ENCODE results near the gene ITPKC. TPM values are rescaled to one million over a fixed set of nuclear protein-coding genes. Genes with fewer than 3 reads are reported as not detected.
"Not testable (repeated sequence)": the region's sequence is repeated elsewhere in the genome, so short reads cannot be mapped to it uniquely, and the experiment has no call there.

Gene ITPKC
- total RNA-seq, 2 experiments from 2014 or later: 5.2 to 5.7 TPM

DNA sequence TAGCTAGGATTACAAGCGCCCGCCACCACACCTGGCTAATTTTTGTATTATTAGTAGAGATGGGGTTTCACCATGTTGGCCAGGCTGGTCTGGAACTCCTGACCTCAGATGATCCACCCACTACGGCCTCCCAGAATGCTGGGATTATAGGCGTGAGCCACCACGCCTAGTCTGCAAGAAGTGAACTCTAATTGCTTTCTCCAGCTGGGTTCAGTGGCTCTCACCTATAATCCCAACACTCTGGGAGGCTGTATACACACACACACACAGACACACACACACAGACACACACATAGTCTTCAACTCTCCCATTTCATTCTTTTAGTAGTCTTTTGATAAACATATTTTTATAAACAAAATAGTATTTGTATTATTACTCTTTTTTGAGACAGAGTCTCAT, 13.2 kb downstream of the ITPKC start:
- POLR2A ChIA-PET: interaction anchor here (0.6 kb wide), 1 partner anchor 543 kb away, joined by 3 read pairs; no protein-coding TSS in a partner anchor
- CTCF ChIA-PET: not testable (repeated sequence)

DNA sequence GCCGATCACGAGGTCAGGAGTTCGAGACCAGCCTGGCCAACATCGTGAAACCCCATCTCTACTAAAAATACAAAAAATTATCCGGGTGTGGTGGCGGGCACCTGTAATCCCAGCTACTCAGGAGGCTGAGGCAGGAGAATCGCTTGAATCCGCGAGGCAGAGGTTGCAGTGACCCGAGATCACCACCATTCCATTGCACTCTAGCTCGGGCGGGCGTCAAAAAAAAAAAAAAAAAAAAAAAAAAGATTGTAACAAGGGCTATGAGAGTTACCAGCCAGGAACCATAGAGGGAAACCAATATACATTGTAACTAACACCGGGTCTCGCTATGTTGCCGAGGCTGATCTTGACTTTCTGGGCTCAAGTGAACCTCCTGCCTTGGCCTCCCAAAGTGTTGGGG, 15.4 kb downstream of the ITPKC start:
- POLR2A ChIA-PET: not testable (repeated sequence)
- CTCF ChIA-PET: interaction anchor here (0.7 kb wide), 1 partner anchor 23 kb away, joined by 5 read pairs; no protein-coding TSS in a partner anchor

DNA sequence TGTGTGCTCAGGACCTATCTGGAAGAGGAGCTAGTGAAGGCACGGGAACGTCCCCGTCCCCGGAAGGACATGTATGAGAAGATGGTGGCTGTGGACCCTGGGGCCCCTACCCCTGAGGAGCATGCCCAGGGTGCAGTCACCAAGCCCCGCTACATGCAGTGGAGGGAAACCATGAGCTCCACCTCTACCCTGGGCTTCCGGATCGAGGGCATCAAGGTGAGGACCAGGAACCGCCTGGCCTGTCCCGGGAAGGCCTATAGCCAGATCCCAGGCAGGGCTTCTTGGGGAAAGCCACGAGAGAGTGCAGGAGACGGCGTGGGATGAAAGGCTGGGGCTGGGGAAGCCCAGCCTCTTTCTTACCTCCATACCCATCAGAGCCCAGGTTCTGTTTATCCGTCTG, 16.2 kb downstream of the ITPKC start:
- ChIA-PET POLR2A (no interaction called here), CTCF (interaction anchor here (1.1 kb wide), 1 partner anchor 74 kb away, joined by 3 read pairs; no protein-coding TSS in a partner anchor)

DNA sequence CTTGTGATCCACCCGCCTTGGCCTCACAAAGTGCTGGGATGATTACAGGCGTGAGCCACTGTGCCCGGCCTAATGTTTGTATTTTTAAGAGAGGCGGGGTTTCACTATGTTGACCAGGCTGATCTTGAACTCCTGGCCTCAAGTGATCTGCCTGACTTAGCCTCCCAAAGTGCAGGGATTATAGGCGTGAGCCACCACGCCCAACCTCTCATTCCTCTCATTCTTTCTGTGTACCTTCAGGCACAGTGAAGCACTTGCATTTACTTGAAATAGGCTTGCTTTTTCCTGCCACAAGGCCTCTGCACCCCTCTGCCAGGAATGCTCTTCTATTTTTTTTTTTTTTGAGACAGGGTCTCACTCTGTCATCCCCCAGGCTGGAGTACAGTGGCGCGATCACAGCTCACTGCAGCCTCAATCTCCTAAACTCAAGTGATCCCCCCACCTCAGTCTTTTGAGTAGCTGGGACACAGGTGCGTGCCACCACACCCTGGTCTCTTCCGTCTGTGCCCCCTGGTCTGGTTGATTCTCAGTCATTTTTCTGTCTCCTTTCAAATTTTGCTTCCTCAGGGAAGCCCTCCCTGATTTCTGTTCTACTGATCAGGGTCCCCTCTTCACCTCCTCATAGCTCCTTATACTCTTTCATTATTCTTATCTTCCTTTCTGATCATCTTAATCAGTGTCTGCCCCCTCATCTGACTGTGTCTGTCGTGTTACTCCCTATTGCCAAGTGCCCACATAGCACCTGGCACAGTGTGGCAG, 18.3 kb downstream of the ITPKC start:
- POLR2A ChIA-PET: no interaction called here

DNA sequence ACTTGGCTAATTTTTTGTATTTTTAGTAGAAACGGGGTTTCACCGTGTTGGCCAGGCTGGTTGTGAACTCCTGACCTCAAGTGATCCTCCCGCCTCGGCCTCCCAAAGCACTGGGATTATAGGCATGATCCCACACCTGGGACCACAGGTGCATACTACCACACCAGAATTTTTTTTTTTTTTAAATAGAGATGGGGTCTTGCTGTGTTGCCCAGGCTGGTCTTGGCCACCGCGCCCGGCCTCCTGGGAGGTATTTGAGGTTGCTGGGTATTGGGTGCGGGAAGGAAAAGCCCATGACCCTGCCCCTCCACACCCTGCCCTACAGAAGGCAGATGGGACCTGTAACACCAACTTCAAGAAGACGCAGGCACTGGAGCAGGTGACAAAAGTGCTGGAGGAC, 19.7 kb downstream of the ITPKC start:
- POLR2A ChIA-PET: interaction anchor here (0.6 kb wide), 1 partner anchor 41 kb away, joined by 19 read pairs; the partner anchor contains the start of gene RAB4B
- CTCF ChIA-PET: interaction anchor here (0.8 kb wide), 1 partner anchor 322 kb away, joined by 3 read pairs; no protein-coding TSS in a partner anchor

More for the DNA sequence above, 18.3 kb downstream of the ITPKC start:
- CTCF ChIA-PET: no interaction called here

DNA sequence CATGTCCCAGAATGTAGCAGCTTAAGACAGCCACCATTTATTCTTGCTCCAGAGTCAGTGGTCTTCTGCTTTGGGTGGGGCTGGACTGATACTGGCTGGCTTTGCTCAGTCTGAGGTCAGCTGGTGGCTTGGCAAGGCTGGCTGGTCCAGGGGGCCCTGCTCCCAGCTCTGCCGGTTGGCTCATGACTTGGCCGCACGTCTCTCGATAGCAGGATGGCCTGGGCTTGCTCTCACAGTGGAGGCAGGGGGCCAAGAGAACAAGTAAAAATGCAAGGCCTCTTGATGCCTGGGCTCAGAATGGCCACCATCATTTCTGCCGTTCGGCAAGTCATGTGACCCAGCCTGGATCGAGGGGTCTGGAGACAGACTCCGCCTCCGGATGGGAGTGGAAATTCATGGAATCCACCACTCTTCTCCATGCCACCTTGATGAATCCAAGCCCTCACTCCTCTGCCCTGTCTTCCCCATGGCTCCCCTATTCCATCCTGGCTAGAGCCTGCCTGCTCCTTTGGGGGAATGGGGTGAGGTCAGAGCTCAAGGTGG, 20.3 kb downstream of the ITPKC start:
- ChIA-PET POLR2A (no interaction called here), CTCF (no interaction called here)

DNA sequence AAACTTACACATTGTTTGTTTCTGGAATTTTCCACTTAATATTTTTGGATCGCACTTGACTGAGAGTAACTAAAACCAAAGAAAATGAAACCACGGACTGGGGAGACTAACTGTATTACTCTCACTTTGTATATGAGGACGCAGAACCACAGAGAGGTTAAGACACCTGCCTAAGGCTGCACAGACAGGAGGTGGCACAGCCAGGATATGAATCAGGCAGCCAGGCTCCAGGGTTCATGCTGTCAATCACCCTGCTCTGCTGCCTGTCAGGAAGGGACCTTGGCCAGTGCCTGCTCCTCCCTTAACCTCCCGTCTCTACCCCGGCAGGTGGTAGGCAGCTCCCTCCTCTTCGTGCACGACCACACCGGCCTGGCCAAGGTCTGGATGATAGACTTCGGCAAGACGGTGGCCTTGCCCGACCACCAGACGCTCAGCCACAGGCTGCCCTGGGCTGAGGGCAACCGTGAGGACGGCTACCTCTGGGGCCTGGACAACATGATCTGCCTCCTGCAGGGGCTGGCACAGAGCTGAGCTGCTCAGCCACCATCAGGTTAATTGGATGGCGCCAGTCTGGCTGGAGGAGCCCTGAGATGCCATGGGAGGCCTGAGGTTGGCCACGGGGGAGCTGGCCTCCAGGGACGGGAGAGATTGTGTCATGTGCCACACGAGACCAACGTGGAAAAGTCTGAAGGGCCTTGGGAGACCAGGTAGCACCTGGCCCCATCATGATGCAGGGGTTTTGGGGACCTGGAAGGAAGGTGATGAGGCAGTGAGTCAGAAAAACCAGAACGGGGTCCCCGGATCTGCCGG, 22.3 kb downstream of the ITPKC start:
- ChIA-PET CTCF (no interaction called here), POLR2A (no interaction called here)

DNA sequence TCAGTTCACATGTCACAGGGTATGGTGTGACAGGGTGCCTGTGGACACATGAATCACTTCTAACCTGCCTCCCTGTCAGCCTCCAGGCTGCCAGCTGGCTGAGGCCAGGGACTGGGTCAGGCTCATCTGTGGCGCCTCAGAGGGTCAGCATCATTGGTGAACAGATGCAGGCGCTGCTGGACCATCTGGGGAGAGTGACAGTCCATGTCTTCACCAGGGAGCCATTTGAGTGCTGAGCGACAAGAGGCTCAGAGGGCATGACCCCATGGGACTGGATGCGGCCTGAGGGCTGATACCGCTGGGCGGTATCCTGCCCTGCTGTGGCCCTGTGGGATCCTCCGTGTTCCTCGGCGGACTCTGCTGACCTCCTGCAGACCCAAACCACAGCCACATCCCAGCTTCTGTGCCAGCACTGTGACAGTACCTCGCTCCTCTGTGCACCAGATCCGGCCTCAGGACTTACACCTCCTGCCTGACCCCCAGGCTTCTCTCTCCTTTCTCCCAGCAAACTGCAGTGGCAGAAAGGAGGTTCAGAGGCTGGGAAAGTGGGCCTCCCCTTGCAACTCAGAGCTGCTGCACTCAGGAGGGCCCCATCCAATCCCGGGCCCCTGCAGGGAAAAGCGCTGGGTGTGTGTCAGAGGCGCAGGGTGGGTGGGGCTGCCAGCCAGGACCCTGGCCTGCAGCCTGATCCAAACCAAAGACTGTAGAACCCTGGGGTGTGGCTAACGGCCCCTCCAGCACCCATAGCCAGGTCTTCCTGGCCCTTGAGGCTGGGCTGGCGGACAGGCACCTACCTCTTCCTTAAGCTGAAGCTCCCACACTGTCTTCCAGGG, 23.2 kb downstream of the ITPKC start:
- CTCF ChIA-PET: interaction anchor here (2.5 kb wide), 1 partner anchor 105 kb away, joined by 6 read pairs; no protein-coding TSS in a partner anchor

DNA sequence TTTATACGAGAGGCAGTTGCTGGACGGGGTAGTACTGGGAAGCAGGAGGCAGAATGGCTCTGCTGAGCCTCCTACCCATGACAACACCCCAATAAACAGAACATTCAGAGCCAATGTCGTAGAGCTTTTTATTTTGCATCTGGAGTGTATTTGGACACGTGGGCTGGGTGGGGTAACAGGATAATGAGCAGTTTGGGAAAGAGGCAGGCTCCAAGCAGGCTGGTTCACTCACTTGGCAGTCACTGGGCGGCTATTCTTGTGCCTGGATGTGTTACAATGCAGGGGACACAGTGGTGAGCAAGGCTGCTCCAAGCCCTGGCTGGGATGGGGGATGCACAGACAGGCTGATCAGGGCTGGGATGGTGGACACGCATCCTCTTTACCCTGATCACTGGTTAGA, 23.8 kb downstream of the ITPKC start:
- CTCF ChIA-PET: interaction anchor here (0.8 to 2.5 kb wide), 2 partner anchors 9 to 106 kb away, joined by 3 to 6 read pairs; no protein-coding TSS in a partner anchor

More for the DNA sequence above, 23.2 kb downstream of the ITPKC start:
- POLR2A ChIA-PET: no interaction called here

DNA sequence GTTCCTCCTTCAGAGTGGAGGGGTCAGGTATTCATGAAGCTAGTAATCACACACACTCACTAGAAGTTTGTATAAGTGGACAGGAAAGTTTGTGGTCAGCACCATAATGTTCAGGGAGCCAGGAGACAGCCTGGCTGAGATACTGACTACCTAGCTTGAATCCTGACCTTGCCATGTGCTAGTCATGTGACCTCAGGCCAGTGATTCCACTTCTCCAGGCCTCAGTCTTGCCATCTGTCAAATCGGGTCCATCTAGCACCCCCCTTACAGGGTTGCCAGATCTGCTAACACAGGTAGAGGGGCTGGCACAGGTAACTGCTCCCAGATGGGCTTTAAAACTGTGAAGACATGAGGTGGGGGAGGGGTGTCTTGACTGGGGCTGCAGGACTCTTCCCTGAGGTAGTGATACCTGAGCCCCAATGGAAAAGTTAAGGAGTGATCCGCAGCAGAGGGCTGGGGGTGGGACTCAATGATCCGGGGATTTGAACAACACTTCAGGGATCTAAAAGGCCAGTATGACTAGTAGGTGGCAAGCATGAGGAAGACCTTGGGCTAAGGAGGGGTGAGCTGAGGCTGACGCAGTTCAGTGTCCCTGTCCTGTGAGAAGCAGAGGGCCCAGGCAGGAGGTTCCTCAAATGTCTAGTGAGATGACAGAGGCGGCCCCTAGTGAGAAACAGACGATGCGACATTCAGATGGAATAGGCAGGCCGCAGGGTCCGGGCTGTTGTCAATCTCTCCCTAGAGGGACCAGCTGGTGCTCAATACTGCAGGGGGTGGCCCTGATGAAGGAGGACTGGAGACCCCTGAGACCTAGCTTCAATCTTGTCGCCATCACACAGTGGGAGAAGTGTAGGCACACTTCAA, 24.8 kb downstream of the ITPKC start:
- POLR2A ChIA-PET: interaction anchor here (0.7 kb wide), 1 partner anchor 15 kb away, joined by 4 read pairs; no protein-coding TSS in a partner anchor
- CTCF ChIA-PET: interaction anchor here (0.6 to 2.5 kb wide), 4 partner anchors 8 to 447 kb away, joined by 3 to 6 read pairs (median 3); no protein-coding TSS in a partner anchor

More for the DNA sequence above, 23.8 kb downstream of the ITPKC start:
- POLR2A ChIA-PET: no interaction called here

DNA sequence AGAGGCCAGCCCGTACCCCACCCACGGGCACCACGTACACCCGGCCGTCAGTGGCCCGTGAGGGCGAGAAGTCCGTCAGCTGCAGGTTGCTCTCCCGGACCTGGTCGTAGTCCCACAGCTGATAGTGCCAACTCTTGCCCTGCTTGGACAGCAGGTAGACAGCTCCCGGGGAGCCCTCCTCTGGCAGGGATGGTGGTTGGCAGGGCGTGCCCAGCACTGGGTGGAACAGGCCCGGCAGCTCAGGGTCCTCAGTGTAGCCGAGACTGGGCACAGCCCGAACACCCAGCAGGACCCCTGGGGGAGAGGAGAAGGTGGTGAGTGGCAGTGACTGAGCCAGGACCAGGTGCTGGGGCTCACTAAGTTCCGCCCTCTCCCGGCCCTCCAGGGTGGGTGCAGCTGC, 25.6 kb downstream of the ITPKC start:
- CTCF ChIA-PET: interaction anchor here (0.6 to 2.5 kb wide), 3 partner anchors 64 to 446 kb away, joined by 3 to 6 read pairs (median 3); no protein-coding TSS in a partner anchor
- POLR2A ChIA-PET: interaction anchor here (0.7 to 1.1 kb wide), 2 partner anchors 14 to 25 kb away, joined by 3 to 4 read pairs; partner anchors contain the start of genes COQ8B and ITPKC

DNA sequence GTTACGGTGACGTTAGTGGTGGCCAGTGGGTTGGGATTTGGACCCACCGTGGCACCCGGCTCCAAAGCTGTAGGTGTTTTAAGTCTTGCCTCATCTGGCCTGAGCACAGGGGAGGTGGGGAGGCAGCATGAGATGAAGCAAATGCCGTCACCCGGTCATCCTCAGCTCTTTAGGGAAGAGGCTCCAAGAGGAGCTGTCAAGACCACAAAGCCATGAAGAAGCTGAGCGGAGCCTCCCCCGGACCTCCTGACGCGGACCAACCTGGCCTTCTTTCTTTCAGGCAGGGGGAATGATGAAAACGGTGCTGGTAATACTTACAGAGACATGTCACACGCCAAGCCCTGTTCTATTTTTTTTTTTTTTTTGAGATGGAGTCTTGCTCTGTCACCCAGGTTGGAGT, 26.0 kb downstream of the ITPKC start:
- CTCF ChIA-PET: interaction anchor here (1.2 to 2.5 kb wide), 3 partner anchors 63 to 108 kb away, joined by 3 to 7 read pairs (median 6); no protein-coding TSS in a partner anchor

DNA sequence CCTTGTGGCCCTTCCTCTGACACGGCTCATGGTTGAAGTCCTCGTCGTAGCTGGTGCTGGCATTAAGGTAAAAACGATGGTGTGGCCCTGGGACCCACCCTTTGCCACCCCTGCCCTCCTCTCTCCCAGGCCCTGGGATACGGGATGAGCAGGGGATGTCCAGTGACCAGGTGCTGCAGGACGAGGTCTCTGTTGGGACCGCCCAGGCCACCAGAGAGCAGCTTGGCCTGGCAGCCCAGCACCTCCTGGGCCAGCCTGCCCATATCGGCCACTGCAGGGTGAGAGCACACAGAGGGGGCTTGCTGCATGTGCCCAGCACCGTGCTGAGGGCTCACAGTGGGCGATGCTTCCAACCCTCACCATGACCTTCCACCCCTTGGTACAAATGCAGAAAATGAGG, 27.0 kb downstream of the ITPKC start:
- ChIA-PET CTCF (interaction anchor here (0.5 to 1.9 kb wide), 5 partner anchors 9 to 125 kb away, joined by 3 to 7 read pairs (median 4); no protein-coding TSS in a partner anchor), POLR2A (no interaction called here)

More for the DNA sequence above, 26.0 kb downstream of the ITPKC start:
- POLR2A ChIA-PET: interaction anchor here (1.1 kb wide), 1 partner anchor 26 kb away, joined by 3 read pairs; the partner anchor contains the start of genes COQ8B and ITPKC

DNA sequence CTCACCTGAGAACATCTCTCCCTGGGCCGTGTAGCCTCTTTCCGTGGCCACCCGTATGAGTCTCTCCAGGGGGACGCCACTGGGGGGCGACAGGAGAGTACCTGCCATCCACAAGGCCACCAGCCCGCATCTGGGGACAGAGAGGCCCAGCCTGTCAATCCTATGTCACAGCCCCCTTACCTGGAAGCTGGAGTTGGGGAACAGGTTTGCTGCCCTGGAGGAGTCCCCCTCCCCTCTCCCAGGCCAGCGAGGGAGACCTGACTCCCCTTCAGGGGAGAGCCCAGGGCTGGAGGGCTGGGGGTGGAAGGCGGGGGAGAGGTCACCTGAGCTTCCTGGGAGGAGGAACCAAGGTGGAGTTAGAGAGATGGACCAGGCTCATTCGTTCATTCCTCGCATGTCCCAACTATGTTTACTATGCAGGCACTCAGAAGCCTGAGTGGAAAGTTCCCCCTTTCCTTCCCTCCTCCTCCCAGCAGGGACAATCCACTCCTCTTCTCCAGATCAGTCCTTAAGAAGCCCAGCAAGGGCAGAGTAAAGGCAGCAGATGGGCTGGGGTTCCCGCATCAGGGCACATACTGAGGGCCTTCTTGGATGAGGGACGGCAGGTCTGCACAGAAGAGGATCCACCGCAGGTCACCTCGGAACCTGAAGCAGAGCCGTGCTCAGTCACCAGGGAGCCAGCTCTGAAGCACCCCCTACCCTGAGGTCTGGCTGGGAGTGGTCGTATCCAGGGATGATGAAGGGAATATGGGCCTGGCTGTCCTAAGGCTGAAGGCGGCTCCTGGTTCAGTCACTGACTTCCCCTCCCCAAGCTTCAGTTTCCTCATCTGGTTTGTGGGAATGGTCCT, 27.9 kb downstream of the ITPKC start:
- ChIA-PET POLR2A (no interaction called here), CTCF (interaction anchor here (0.9 to 1.9 kb wide), 5 partner anchors 34 to 124 kb away, joined by 3 to 7 read pairs (median 4); no protein-coding TSS in a partner anchor)

DNA sequence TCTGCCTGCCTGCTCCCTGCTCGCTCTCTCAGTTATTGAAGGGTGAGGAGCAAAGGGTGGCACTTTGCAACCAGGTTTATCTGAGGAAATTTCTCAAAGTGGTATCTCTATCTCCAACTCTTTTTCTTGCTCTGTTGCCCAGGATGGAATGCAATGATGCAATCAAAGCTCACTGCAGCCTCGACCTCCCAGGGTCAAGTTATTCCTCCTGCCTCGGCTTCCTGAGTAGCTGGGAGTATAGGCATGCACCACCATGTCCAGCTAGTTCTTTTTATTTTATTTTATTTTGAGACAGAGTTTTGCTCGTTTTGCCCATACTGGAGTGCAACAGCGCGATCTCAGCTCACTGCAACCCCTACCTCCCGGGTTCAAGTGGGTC, 28.5 kb downstream of the ITPKC start:
- ChIA-PET POLR2A (no interaction called here), CTCF (interaction anchor here (1.6 to 1.9 kb wide), 2 partner anchors 42 to 74 kb away, joined by 4 to 6 read pairs; no protein-coding TSS in a partner anchor)

DNA sequence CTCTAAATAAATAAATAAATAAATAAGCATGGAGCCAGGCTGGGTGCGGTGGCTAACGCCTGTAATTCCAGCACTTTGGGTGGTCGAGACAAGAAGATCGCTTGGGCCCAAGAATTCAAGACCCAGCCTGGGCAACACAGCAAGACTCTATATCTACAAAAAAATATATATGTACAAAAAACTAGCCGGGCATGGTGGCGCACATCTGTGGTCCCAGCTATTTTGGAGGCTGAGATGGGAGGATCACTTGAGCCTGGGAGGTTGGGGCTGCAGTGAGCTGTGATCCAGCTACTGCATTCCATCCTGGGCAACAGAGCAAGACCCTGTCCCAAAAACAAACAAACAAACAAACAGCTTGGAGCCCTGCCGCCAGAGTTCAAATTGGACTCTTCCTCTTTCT, 30.6 kb downstream of the ITPKC start:
- POLR2A ChIA-PET: no interaction called here
- CTCF ChIA-PET: no interaction called here

Data from activated CD8-positive, alpha-beta memory T cell treated with anti-CD3 and anti-CD28 coated beads for 36 hours (primary cell).